Mesendoderm (in vitro differentiated cells): ENCODE measurements around the gene GID8.
A peak's percentile ranks its signal among the peaks of the same experiment; 100 is the strongest.

Experiments used
- DNase-seq: peaks from one replicate; pipeline ENCODE4 v3.0.0; 2013
- H2AK5ac ChIP-seq: 2 replicates; pipeline ENCODE4 v1.6.1; 2013; ENCODE audit warnings: low read length, inconsistent platforms
- H2BK120ac ChIP-seq: 2 replicates; pipeline ENCODE4 v1.6.1; 2013; ENCODE audit warnings: low read depth, mild to moderate bottlenecking, low read length, moderate library complexity, mixed read lengths
- H2BK15ac ChIP-seq: replicated peaks from 2 replicates; pipeline ENCODE4 v1.6.1; 2013; ENCODE audit warnings: low read depth, mild to moderate bottlenecking, moderate library complexity
- H2BK5ac ChIP-seq: 2 replicates; pipeline ENCODE4 v1.6.1; 2013; ENCODE audit warnings: low read length, inconsistent platforms
- H3K18ac ChIP-seq: 2 replicates; pipeline ENCODE4 v1.6.1; 2013; ENCODE audit warnings: mild to moderate bottlenecking, low read length, mixed read lengths
- H3K23ac ChIP-seq: one replicate; pipeline ENCODE4 v1.6.1; 2013; ENCODE audit warnings: low read length
- H3K27ac ChIP-seq: 2 replicates; pipeline ENCODE4 v1.5.1; 2013; ENCODE audit warnings: low read depth, mild to moderate bottlenecking, inconsistent platforms, low read length, moderate library complexity
- H3K27me3 ChIP-seq: 2 replicates; pipeline ENCODE4 v1.6.1; 2013; ENCODE audit warnings: low read length, control low read depth, mild to moderate bottlenecking, inconsistent platforms; ENCODE audit not compliant: insufficient read depth, poor library complexity
- H3K36me3 ChIP-seq: 2 replicates; pipeline ENCODE4 v1.6.1; 2013; ENCODE audit warnings: low read length, inconsistent platforms; ENCODE audit not compliant: control insufficient read depth, insufficient read depth
- H3K4ac ChIP-seq: one replicate; pipeline ENCODE4 v1.6.1; 2013; ENCODE audit warnings: low read depth, mild to moderate bottlenecking, low read length, moderate library complexity
- H3K4me1 ChIP-seq: 2 replicates; pipeline ENCODE4 v1.6.1; 2013; ENCODE audit warnings: low read depth, low read length, inconsistent platforms; ENCODE audit not compliant: control insufficient read depth
- H3K4me2 ChIP-seq: 2 replicates; pipeline ENCODE4 v1.6.1; 2013; ENCODE audit warnings: low read length
- H3K4me3 ChIP-seq: 2 replicates; pipeline ENCODE4 v1.5.1; 2013; ENCODE audit warnings: mild to moderate bottlenecking, low read length
- H3K56ac ChIP-seq: one replicate; pipeline ENCODE4 v1.6.1; 2013; ENCODE audit warnings: low read length
- H3K79me1 ChIP-seq: 2 replicates; pipeline ENCODE4 v1.6.1; 2013; ENCODE audit warnings: low read length, inconsistent platforms
- H3K79me2 ChIP-seq: 2 replicates; pipeline ENCODE4 v1.6.1; 2013; ENCODE audit warnings: mild to moderate bottlenecking, low read length; ENCODE audit not compliant: control insufficient read depth, insufficient read depth
- H3K9ac ChIP-seq: 2 replicates; pipeline ENCODE4 v1.6.1; 2013; ENCODE audit warnings: low read length, inconsistent platforms
- H4K5ac ChIP-seq: one replicate; pipeline ENCODE4 v1.6.1; 2013; ENCODE audit warnings: low read length
- H4K8ac ChIP-seq: one replicate; pipeline ENCODE4 v1.6.1; 2013; ENCODE audit warnings: low read depth, mild to moderate bottlenecking, control low read depth, low read length, moderate library complexity
- WGBS: extraction: QIAGEN DNeasy Blood & Tissue Kit; methylation state at CpG from one replicate; pipeline ENCODE4 v1.1.7; 2013; ENCODE audit warnings: low lambda C conversion rate, missing lambda C conversion rate; ENCODE audit not compliant: insufficient coverage; ENCODE audit errors: extremely low coverage; 5-methylcytosine and 5-hydroxymethylcytosine counted together

The GID8 gene

DNA sequence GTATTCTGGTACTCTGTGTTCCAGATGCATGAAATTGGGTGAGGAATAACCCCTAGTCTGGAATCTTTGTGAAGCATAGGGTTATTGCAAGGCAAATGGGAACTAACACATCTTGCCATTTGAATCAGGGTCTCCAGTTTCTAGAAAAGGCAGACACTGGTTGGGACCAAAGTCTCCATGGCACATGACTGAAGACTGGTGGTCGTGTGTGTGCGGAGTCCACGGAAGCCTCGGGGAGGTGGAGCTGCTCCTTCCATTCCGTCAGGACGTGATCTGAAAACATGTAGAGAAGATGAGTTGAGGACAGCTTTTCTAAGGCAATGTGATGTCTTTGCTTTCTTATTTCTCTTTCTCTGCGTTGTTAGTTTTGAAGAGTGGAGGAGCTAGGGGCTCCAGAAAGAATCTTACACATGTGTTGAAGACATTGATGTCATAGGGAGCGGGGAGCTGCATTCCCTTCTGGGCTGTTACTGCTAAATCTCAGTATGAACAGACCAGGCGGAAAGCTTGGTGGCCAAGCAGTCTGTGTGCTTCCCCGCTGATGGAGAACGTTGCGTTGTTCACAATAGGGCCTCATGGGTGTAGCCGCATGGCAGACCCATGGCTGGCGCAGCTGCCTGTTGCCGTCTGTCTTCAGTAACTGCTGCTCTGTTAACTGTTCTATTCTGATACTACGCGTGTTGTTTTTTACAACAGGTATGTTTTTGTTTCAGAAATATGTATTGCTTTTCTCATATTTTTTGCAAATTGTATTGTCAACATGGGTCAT, 9.8 kb downstream of the GID8 start:
- H3K36me3 ChIP-seq, result peaks cover 23% of the 10 kb centered on the region
- H3K56ac ChIP-seq, result no peak overlapping the region
- no peak overlapping the region for H4K5ac ChIP-seq
- H2AK5ac ChIP-seq, result no peak overlapping the region
- H2BK5ac ChIP-seq, result no peak overlapping the region
- H3K79me1 ChIP-seq, result peaks cover 18% of the 10 kb centered on the region
- H3K27ac ChIP-seq, result no peak overlapping the region
- no CpG with 5 or more reads among the region's 17 CpGs for WGBS
- H2BK15ac ChIP-seq, result no peak overlapping the region
- no peak overlapping the region for H3K4ac ChIP-seq
- no peak overlapping the region for H3K4me2 ChIP-seq
- no peak overlapping the region for H4K8ac ChIP-seq
- no peak for DNase-seq
- H3K79me2 ChIP-seq, result peaks cover 5% of the 10 kb centered on the region
- H3K4me3 ChIP-seq, result no peak overlapping the region
- no peak overlapping the region for H3K9ac ChIP-seq
- no peak overlapping the region for H2BK120ac ChIP-seq
- H3K23ac ChIP-seq, result no peak overlapping the region
- H3K27me3 ChIP-seq, result no peaks in the 10 kb centered on the region
- H3K4me1 ChIP-seq, result no peaks in the 10 kb centered on the region
- H3K18ac ChIP-seq, result no peak overlapping the region

DNA sequence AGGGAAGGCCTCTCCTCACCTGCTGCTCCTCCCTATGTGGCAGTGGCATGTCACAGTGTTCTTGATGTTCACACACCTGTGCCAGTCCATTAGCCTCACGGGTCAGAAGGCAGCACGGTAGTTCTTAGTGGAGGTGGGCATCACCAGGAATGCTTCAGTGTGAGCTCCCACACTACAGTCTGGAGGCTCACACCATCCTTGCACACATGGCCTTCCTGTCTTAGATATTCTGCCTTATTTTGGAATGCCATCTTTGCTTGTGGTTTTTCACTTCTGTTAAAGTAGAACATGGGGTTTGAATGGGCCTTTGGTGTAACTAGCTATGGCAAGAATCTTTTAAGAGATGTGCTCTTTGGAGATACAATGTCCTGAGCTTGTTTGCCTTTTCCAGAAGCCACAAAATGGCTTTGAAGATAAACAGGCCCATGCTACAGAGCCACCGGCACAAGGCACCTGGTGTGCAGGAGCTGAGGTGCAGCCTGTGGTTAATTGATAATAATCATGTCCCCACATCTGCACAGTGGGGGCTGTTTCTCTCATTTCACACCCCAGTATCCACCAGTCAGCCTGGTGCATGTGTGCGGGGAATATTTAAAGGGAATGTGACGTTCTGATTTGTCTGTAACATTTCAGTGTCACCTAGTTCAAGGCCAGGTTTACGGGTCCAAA, 11.3 kb downstream of the GID8 start:
- H2AK5ac ChIP-seq, result no peak overlapping the region
- H3K9ac ChIP-seq, result no peak overlapping the region
- no peak overlapping the region for H3K23ac ChIP-seq
- H3K56ac ChIP-seq, result no peak overlapping the region
- H3K27ac ChIP-seq, result no peak overlapping the region
- no peak overlapping the region for H3K18ac ChIP-seq
- peaks cover 21% of the 10 kb centered on the region for H3K79me1 ChIP-seq
- H3K4ac ChIP-seq, result no peak overlapping the region
- H3K36me3 ChIP-seq, result peaks cover 22% of the 10 kb centered on the region
- no peak for DNase-seq
- H2BK5ac ChIP-seq, result no peak overlapping the region
- H3K27me3 ChIP-seq, result no peaks in the 10 kb centered on the region
- H2BK15ac ChIP-seq, result no peak overlapping the region
- WGBS, result no CpG with 5 or more reads among the region's 6 CpGs
- H3K4me1 ChIP-seq, result peaks cover 5% of the 10 kb centered on the region
- H4K5ac ChIP-seq, result no peak overlapping the region
- H2BK120ac ChIP-seq, result no peak overlapping the region
- H3K79me2 ChIP-seq, result peaks cover 5% of the 10 kb centered on the region
- no peak overlapping the region for H3K4me3 ChIP-seq
- H3K4me2 ChIP-seq, result no peak overlapping the region
- H4K8ac ChIP-seq, result no peak overlapping the region

DNA sequence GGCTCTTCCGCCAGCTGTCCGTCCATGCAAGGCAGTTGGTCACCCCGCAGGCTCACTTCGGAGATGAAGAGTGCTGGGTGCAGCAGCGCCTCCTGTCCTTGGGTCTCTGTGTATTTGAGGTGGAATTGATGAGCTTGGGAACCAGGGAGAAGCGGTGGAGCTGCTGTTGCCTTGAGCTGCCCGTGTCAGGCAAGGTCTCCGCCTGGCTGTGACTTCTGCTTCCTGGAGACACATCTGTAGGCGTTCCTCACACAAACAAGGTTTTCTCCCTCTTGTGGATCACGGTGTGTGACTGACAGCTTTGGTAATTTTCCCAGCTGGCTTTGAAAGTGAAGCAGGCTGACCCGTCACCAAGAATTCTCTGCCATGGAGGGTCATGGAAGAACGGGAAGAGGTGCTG, 12.0 kb downstream of the GID8 start:
- Histone ChIP-seq H3K27me3 (no peaks in the 10 kb centered on the region), H3K18ac (no peak overlapping the region), H4K5ac (no peak overlapping the region), H2AK5ac (no peak overlapping the region), H3K56ac (no peak overlapping the region), H3K4ac (no peak overlapping the region), H2BK120ac (no peak overlapping the region), H2BK5ac (no peak overlapping the region), H3K4me3 (no peak overlapping the region), H3K36me3 (peaks cover 16% of the 10 kb centered on the region), H3K4me2 (no peak overlapping the region), H4K8ac (no peak overlapping the region), H3K23ac (peak overlapping the region; percentile 66), H2BK15ac (no peak overlapping the region), H3K4me1 (peaks cover 5% of the 10 kb centered on the region), H3K9ac (no peak overlapping the region), H3K79me1 (peaks cover 21% of the 10 kb centered on the region), H3K79me2 (peaks cover 5% of the 10 kb centered on the region), H3K27ac (no peak overlapping the region)
- whole genome bisulfite sequencing, result no CpG with 5 or more reads among the region's 12 CpGs
- no peak for DNase-seq

DNA sequence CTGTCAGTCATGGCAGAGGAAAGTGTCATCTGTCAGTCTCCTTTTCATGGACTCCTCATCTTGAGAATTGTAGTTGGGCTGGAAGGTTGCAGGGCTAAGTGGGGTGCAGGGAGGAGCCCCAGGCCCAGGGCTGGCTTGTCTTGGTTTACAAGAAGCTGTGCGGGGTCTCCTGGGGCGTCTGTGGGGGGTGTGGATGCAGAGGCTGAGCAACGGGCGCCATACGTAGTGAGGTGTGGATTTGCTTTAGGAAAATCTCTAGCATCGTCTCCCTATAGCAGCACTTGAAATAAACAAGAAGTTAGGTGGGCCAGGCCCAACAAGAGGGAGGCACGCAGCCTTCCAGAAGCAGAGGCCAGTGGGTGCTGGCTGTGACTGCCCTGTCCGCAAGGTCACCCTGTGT, 12.8 kb downstream of the GID8 start:
- H3K36me3 ChIP-seq, result peaks cover 14% of the 10 kb centered on the region

GRCh38 chr20:62951143-62951895, 13.4 kb downstream of the GID8 start:
- Histone ChIP-seq H3K79me1 (peaks cover 18% of the 10 kb centered on the region), H3K4me2 (no peak overlapping the region)

More for the DNA sequence above, 12.8 kb downstream of the GID8 start:
- peaks cover 5% of the 10 kb centered on the region for H3K79me2 ChIP-seq
- H3K23ac ChIP-seq, result no peak overlapping the region
- H3K27me3 ChIP-seq, result no peaks in the 10 kb centered on the region
- no peak for DNase-seq
- H3K9ac ChIP-seq, result no peak overlapping the region
- no peak overlapping the region for H3K27ac ChIP-seq
- H4K5ac ChIP-seq, result no peak overlapping the region
- no peak overlapping the region for H4K8ac ChIP-seq
- peaks cover 21% of the 10 kb centered on the region for H3K79me1 ChIP-seq
- no peak overlapping the region for H2BK120ac ChIP-seq
- H3K4me3 ChIP-seq, result no peak overlapping the region
- H3K4me2 ChIP-seq, result no peak overlapping the region
- H3K4ac ChIP-seq, result no peak overlapping the region
- peaks cover 5% of the 10 kb centered on the region for H3K4me1 ChIP-seq
- H2BK5ac ChIP-seq, result no peak overlapping the region
- no CpG with 5 or more reads among the region's 8 CpGs for WGBS
- H3K56ac ChIP-seq, result no peak overlapping the region
- H2BK15ac ChIP-seq, result no peak overlapping the region
- H2AK5ac ChIP-seq, result no peak overlapping the region
- no peak overlapping the region for H3K18ac ChIP-seq

More at GRCh38 chr20:62951143-62951895, 13.4 kb downstream of the GID8 start:
- Histone ChIP-seq H2AK5ac (no peak overlapping the region), H4K5ac (no peak overlapping the region), H2BK15ac (no peak overlapping the region), H3K4ac (no peak overlapping the region), H3K23ac (no peak overlapping the region), H2BK5ac (no peak overlapping the region), H4K8ac (no peak overlapping the region), H3K9ac (no peak overlapping the region), H3K27ac (no peak overlapping the region), H3K4me1 (peaks cover 5% of the 10 kb centered on the region), H2BK120ac (no peak overlapping the region), H3K36me3 (peaks cover 10% of the 10 kb centered on the region), H3K79me2 (peaks cover 5% of the 10 kb centered on the region), H3K4me3 (no peak overlapping the region), H3K27me3 (no peaks in the 10 kb centered on the region), H3K18ac (no peak overlapping the region), H3K56ac (peak overlapping the region; percentile 2)
- DNase-seq, result no peak
- WGBS, result no CpG with 5 or more reads among the region's 11 CpGs
